ENCODE data around the gene B3GNT9.

The B3GNT9 gene

DNA sequence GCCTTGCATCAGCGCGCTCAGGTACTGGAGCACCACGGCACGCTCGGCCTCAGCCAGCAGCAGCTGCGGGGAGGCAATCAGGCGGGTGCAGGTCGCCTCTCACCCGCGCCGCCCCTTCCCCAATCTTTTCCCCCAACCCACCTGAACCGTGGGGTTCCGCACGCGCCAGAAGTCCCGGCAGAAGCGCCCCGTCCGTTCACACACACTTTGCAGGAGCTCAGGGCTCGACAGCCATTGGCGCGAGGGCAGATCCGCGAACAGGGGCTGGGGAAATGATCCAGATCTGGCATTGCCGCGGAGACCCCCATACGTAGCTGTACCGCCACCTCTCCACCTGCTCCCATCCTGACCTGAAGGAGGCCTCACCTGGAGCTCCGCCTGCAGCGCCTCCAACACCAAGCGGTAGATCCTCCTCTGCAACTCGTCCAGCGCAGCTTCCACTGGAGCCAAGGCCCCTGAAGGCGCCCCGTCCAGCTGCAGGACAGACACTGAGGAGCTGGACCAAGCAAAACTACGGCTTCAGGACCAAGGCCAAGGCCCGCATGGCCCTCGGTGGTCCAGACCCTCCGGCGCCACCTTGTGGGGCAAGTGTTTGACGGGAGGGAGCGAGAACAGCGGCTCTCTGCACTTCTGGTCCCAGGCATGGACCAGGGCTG, 34.3 kb upstream of the B3GNT9 start:
- peak; percentile 69 for DNase-seq

DNA sequence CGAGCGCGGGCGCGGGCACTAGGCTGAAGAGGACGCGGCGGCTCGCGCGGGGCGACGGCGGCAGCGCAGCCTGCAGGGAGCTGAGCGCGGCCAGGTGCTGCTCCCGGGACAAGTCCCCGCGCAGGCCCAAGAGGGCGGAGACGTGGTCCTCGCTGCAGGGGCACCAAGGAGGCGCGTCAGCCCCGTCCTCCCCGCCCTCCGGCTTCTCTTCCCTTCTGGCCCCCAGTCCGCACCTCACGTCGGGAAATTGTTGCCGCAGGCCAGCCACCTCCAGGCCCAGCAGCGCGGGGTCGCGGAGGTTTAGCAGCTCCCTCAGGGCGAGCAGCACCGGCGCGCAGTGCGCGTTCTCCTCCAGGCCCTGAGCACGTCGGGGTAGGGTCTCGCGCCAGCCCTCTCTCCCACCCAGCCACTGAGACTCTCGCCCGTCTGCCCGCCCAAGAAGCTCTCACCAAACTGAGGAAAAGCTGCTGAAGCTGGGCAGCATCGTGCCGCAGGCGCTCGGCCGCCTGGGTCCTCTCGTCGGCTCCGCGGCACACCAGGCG, 33.7 kb upstream of the B3GNT9 start:
- DNase-seq = peak; percentile 59

DNA sequence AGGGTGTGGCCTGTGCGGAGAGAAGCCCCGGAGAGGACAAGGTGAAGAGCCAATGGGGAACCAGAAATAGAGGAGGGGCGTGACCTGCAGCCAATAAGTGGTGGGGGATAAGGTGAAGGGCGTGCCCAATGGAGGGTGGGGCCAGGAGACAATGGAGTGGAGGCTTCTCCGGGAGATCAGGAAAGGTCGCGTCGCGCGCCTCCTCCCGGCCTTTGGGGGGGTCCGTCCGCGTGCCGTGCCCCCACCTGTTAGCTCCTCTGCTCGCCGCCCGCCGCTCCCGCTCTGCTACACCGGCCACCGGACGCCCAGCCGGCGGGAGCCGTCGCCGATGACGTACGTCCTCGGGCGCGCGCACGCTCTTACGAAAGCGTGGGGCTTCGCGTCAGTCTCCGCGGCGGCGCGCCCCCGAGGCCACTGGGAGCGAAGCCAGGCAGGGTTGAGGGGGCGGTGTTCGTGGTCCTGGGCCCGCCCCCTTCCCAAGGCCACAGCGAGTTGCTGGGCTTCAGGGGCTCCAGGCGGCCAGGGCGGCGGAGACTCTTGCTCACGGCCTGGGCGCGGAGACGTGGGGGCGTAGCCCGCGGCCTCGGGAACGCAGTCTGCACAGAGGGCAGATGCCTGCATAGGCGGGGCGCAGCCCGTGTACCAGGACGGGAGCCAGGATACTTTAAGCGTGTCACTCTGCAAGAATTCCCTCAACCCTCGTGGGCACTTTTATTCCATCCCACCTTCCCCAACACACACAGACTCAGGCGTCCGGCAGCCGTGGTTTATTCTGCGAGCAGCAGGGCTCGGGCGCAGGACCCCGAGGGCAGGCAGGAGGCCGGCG, 33.0 kb upstream of the B3GNT9 start, which contains the start of gene MATCAP1:
Gene MATCAP1 (minus strand): TSS at position 337 of the 826 bp plus-strand sequence. CDS start 3,353 bp downstream, outside the sequence.
- peak; percentile 96 for DNase-seq

DNA sequence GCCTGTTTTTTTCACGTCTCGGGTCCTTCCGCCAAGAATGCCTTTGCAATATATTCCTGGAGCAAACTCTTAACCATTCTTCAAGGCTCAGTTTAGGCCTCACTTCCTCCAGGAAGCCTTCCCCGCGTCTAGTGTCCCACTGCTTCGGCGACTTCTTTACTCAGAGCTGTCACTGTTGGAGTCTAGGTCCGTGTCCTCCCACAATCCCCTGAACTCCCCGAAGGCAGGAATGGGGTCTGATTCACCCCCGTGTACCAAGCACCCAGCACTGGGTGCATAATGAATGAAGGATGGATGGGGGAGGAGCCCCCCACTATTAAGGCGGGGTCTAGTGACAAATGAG, 32.5 kb upstream of the B3GNT9 start:
- no peak for DNase-seq

DNA sequence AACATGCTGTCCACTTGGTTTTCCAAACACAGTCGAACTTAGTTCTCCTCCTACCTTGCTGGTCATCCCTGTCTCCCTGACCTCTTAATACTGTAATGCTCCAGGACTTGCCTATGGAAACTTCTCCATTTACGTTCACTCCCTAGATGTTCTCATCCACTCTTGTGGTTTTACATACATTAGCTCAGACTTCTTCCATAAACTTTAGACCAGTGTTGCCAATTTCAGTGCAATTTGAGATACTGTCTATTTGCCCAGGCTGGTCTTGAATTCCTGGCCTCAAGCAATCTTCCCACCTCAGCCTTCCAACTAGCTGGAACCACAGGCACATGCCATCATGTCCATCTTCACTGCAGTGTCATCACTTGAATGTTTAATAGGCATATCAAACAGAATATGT, 31.5 kb upstream of the B3GNT9 start:
- DNase-seq = no peak

DNA sequence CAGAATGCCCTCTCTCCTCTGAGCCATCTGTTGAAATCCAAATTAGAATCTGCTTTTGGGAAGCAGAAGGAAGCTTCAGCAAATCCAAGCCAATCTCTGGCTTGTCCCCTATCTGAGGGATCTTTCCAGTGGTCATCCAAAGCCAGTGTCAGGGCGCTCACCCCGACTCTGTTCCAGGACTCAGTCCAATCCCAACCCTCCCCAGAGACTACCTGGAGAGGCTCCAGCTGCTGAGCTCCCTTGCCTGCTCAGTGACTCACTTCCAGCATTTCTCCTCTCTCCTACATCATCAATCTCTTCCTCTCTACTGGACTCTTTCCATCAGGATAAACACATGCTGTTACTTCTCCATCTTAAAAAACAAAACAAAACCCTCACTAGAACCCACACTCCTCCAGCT, 30.5 kb upstream of the B3GNT9 start:
- no peak for DNase-seq

DNA sequence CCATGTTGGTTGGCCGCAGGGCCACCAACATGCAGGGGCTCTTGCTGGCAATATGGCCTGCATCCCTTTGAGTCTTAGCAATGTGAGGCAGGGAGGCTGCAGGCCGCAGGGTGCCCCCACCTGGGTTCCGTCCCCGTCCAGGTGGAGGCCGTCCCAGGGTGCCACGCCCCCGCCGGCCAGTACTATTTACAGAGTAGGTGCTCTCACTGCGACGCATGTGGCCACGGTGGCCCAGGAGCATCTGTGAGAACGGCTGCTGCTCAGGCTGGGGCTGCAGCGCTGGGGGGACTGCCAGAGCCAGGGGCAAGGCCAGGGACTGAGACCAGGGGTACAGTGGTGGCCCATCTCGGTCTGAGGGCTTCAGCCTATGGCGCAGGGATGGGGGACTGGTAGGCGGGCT, 29.4 kb upstream of the B3GNT9 start:
- no peak for DNase-seq

DNA sequence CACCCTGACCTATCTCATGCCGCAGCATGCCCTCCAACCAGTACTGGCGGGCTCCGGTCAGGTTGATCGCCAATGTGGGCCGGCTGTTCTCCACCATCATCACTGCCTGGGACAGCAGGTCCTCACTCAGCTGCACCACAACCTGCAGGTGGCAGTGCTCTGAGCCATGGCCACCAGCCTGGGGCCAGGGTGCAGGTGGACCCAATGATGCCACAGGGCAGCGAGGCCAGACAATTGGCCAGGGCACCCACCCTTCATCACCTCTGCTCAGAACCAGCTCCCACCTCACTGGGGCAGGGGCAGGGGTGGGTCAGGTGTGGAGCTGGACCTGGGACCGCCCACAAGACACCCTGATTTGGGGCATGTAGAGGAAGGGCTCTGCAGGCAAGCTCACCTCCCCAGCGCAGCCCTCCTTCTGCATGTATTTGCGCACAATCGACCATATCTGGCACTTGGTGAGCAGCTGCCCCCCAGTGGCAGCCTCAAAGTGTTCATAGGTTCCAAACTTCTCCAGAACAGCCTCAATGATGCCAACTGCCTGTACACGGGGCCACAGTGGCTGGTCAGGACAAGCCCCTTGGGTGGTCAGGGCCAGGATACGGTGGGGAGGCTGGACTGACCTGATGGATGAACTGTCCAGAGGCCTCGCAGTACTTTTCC, 28.8 kb upstream of the B3GNT9 start:
- no peak for DNase-seq

DNA sequence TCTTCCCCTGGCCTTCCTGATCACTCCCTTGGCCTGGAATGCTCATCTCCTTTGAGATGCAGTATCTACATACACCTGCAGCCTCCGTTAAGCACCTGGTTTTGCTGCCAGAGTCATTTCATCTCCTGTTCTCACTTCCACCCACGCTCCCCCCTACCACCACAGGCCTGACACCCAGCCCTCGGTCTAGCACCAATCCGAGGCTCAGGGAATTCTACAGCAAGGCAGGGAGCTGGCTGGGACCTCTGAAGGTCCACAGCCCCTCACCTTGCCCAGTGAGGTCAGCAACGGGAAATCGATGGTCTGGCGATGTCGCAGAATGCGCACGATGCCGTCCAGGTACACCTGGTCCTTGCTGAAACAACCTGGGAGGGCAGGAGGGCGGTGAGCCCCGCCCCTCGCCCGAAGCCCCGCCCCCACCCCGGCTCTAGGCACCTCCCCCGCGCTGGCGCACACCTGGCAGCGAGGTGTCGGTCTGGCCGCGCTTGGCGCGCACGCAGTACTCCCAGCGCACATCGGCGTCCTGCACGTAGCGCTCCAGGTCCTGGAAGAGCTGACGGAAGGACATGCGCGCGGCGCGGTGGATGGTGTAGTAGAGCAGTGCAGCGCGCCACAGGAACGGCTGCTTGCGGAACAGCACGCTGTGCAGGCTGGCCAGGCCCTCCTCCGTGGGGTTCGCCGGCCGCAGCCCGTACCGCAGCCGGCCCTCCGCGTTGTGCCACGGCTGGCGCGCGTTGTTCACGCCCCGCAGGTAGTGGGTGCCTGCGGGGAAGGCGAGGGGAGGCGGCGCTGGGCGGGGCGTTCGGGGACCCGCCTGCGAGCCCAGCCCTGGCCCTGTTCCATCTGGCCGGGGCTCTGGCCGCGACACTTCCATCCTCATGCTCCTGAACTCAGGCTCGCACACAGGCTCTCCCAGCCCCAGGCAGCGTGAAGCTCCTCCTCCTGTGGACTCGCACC, 27.2 kb upstream of the B3GNT9 start:
- DNase-seq = peak; percentile 92

DNA sequence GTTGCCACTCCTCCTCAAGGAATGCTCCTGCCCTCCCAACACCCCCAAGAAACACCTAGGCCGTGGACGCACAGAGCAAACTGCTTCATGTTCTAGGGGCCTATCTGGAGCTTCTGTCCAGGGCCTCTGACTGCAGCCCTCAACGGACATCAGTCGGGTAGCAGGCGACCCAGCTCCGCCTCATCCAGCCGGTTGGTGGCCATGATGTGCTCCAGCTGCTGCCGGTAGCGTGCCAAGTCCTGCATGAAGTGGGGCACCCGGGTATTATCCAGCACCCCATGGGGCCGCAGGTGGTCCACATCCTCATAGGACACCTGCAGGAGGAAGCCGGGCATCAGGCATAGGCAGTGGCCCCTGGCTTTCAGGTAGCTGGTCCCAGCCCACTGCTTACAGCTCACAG, 25.9 kb upstream of the B3GNT9 start:
- peak; percentile 77 for DNase-seq

DNA sequence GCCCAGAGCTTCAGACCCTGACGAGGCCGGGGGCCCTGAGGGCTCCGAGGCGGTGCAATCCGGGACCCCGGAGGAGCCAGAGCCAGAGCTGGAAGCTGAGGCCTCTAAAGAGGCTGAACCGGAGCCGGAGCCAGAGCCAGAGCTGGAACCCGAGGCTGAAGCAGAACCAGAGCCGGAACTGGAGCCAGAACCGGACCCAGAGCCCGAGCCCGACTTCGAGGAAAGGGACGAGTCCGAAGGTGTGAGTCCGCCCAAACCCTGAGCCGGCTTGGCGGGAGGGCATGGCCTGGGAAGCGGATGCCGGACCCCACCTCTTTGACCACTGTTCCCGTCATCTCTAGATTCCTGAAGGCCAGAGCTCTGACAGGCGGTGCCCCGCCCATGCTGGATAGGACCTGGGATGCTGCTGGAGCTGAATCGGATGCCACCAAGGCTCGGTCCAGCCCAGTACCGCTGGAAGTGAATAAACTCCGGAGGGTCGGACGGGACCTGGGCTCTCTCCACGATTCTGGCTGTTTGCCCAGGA, 24.0 kb upstream of the B3GNT9 start:
- DNase-seq = no peak

DNA sequence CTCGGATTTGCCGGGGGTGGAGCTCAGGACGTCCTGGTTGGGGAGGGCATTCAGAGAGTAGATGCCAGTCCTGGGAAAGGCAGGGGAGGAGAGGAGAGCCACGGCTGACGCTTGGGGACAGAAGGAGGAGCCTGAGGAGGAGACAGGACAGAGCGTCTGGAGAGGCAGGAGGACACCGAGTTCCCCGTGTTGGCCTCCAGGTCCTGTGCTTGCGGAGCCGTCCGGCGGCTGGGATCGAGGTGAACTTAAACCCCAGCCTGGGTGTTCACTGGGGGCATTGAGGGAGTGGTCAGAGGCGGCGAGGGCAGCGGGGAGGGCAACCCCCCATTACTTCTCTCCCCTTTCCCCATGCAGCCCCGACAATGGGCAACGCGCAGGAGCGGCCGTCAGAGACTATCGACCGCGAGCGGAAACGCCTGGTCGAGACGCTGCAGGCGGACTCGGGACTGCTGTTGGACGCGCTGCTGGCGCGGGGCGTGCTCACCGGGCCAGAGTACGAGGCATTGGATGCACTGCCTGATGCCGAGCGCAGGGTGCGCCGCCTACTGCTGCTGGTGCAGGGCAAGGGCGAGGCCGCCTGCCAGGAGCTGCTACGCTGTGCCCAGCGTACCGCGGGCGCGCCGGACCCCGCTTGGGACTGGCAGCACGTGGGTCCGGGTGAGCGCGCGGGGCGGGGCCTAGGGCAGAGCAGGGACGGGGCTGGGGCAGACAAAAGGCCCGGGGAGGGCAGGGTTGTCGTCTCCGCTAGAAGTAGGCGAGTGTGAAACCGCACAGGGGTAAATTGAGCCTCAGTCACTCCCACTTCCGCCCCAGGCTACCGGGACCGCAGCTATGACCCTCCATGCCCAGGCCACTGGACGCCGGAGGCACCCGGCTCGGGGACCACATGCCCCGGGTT, 23.3 kb upstream of the B3GNT9 start:
- DNase-seq = peak; percentile 88

DNA sequence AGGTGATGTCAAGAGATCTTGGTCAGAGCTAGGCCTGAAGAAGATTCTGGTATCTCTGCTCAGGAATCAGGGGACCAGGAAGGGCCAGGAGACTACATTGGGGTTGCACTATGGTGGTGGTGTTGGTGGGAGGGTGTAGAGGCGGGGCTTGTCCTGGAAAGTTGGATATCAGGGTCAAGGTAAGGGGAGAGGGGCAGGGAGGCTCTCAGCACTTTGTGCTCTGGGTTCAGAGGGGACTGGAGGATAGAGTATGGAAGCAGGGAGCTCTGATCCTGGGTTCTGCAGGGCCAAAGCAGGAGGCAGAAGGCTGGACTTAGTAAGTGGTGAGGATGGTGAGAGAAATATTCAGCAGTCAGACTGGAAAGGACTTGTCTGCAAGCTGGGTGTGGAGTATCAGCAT, 22.5 kb upstream of the B3GNT9 start:
- no peak for DNase-seq

DNA sequence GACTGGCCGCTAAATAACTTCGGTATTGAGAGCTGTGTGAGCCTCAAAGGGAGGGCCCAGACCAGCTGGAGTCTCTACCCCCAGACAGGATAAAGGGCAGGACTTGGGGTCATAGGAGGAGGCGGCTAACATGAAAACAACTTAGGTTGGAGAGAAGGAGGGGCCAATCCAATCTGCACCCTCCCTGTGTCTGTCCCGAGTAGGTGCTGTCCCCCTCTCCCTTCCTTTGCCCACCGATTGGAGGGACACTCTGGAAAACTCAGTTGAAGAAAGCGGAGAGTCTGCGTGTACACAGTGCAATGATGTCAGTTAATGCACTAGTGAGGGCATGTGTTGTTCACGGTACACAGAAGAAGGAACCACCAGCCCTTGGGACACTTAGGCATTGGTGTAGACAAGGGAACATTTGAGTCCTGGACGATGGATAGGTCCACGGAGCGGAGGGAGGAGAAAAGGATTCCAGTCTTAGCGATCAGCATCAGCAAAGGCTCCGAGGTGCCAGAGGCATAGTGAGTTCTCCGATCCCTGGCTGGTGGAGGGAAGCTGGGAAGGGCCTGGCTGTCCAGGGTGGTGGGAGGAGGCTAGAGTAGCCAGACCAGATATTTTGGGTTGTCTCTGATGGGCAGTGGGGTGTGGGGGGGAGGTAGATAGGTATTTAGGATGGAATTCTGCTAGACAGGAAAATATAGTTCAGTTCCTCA, 20.3 kb upstream of the B3GNT9 start:
- DNase-seq = no peak

DNA sequence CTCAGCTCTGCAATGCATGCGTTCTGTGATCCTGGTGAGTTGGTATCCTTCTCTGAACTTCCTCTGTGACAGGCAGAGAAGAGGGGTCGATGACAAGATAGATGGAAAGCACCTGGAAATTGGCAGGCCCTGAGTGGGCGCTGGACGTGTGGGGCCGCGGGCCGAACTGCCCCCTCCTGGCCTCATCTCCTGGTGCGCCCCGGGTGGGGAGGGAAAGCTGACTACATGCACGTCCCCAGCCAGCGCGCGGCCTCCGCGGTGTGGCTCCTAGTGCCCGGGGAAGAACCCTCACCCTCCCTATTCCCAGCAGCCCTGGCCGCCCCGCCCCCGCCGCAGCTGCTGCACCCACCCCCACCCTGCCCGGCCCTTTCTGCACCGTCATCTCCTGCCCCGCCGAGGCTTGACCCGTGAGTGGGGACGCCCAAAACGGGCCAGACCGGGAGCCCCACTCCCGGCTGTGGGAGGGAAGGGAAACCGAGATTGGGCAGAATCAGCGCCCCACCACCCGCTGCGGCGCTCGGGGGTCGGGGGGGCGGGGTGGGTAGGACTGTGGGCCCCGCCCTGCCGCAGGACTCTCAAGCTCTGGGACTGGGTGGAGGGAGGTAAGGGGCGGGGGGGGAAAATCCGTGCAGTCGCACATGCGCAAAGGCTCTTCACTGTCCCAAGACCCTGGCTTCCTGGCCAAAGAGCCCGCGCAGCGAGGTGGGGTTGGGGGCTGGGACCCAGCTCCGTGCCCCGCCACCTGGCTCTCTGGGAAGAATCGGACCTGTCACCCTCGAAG, 19.6 kb upstream of the B3GNT9 start, which contains the start of gene NOL3:
Gene NOL3 (plus strand): TSS at position 371 of the 781 bp plus-strand sequence.
- DNase-seq = peak; percentile 65

DNA sequence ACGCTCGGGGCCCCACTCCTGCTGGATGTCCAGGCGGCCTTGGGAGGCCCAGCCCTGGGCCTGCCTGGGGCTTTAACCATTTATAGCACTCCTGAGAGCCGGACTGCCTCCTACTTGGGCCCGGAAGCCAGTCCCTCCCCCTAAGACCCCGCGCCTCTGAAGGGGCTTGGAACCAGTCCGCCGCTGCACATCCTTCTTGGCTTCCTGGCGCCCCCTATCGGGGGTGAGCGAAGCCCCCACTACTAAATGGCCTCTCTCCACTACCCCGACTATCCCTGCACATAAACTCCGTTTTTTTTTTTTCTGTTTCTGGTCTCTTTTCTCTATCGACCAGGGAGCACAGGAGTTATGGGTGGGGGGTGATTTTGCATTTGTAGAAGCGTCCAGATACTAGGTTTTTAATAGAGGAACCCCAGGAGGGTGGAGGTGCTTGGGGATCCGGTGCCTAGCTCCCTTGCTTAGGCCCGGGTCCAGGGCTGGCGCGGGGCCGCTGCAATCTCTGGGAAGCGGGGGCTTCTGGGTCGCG, 18.9 kb upstream of the B3GNT9 start:
- DNase-seq = no peak

DNA sequence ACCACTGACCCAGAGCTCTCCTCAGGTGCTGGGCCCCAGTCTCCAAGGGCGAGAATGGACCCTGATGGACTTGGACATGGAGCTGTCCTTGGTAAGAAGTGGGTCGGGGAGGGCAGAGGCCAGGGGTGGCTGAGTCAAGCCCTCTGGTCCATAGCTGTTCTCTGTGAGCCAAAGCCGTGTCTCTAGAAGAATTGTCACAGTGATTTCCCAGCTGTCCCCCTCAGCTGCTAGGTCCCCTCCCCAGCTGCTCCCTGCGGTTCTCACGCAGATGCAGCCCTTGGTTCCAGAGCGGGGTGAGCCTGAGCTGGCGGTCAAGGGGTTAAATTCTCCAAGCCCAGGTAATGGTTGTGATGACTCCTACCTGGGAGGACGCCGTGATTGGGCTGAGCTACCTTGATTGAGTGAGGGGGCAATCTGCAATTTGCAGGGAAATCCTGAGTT, 18.2 kb upstream of the B3GNT9 start:
- DNase-seq = no peak

DNA sequence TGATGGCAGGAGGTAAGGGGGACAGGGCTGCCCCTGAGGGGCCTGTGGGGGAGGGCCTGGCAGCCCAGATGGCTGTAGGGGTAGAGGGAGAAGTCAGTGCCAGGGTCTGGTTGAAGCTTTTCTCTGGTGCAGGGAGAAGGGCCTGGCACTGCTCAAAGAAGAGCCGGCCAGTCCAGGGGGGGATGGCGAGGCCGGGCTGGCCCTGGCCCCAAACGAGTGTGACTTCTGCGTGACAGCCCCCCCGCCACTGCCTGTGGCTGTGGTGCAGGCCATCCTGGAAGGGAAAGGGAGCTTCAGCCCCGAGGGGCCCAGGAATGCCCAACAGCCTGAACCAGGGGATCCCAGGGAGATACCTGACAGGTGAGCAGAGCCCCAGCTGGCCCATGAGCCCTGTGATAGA, 16.8 kb upstream of the B3GNT9 start:
- no peak for DNase-seq

DNA sequence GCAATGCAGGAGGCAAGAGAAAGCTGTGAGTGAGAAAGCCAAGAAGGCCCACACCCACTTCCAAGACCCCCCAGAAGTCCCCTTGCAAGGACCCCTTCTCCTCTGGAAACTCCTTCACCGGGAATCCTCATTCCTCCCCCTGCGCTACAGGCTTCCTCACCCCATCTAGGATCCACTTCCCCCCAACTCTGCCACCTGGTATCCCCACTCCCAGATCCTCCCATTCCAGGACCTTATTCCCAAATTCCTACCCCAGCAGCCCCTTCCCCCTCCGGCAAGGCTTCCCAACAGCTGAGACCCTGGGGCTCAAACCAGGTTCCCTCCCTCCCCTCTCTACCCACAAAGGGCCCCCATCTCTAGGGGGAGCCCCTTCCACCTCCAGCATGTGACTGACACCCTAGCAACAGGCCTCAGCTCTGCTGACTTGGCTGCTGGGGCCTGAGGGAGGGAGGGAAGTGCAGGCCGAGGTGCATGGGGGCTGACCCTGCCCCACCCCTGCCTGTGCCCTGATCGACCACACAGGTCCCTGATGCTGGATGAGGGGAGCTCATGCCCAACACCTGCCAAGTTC, 15.9 kb upstream of the B3GNT9 start:
- DNase-seq = no peak

Measured in COR-L47 (cell line).